Activated CD4-positive, CD25-positive, alpha-beta regulatory T cell treated with anti-CD3 and anti-CD28 coated beads, Interleukin-2, amount 50 U/mL, for 16 hours (primary cell): Measurements from ENCODE around the gene YEATS4.

ENCODE experiments used
- DNase-seq: peaks from one replicate; pipeline ENCODE4 v3.0.0-alpha.2; 2020; ENCODE audit warnings: low read depth, low spot score

The YEATS4 gene

DNA sequence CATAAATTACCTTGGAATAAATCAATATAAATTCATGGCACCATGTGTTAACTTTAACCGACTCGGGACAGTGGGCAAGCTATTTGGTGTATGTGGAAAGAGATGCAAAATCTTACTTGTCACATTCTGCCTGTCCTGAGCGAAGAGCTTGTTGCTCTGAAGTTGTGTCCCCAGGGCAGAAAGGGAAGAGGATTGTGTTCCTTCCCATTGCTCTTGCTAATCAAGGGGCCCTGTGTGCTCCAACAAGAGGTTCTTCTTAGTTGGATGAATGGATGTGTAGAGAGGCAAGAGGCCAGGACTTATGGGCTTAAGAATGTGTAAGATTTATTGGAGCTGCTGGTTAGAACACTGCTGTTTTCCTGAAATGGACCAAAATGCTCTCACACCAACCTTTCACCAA, 74.1 kb downstream of the YEATS4 start:
- DNase-seq = no peak

DNA sequence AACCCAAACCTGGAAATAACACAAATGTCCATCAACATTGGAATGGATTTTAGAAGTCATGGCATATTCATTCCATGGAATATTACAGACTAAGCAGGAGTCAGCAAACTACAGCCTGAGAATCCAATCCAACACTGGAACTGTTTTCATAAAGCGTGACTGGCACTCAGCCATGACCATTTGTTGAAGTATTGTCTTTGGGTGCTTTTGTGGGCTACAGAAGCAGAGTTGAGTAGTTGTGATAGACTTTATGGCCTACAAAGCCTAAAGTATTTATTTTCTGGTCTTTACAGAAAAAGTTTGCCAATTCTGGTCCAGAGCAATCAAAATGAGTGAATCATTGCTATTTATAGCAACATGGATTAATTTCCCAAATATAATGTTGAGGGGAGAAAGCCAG, 76.1 kb downstream of the YEATS4 start:
- DNase-seq = no peak

- DNase-seq = no peak
Observed at GRCh38 chr12:69437073-69437472, 77.5 kb downstream of the YEATS4 start.

- no peak for DNase-seq
Observed at GRCh38 chr12:69438539-69438938, 79.0 kb downstream of the YEATS4 start.

DNA sequence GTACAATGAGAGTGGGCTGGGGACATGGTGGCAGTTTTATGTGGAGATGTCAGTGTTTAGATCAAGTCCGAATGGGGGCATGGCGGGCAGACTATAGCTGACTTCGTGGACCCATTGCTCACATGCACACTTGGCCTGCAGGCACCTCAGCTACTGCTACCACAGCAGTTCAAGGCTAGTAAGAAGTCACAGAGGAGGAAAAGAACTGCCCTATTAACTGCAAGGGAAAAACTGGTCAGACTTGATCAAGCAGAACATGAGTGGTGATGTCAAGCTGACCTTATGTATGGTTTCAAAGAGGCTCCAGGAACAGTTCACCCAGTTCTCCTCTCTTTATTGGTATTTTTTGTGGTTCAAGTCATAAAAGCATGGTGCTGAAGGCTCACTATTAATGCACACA, 80.5 kb downstream of the YEATS4 start:
- no peak for DNase-seq
